ENCODE data around the gene CCDC54.

Gene CCDC54

DNA sequence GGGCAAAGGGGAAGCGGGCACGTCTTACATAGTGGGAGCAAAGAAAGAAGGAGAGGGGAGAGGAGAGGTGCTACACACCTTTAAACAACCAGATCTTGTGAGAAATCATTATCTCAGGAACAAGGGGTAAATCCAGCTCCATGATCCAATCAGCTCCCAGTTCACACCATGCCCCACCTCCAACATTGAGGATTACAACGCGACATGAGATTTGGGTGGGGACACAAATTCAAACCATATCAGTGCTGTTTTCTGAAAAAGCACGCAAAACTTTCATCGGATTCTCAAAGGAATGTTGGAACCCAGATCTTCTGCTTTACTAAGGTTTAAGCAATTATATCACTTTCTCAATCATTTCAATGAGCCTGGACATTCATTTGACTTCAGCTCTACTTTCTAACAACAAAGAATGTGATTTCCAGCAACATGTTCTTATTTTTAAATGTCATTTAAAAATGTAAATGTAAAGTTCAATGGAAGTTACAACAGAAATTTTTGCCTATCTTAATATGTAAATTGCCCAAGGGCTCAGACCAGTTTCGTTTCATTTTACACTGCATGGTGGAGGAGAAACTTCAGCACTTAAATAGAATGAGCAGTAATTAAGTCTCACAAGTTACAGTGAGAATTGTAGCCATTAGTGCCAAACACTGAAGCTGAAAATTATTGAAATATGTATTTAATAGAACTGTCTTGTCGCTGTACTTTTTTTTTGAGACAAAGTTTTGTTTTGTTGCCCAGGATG lies 8.4 kb upstream of the CCDC54 start:
- in situ Hi-C loops (cut with HindIII; ENCODE audit: low sequenced_read_pairs): no loop called here

DNA sequence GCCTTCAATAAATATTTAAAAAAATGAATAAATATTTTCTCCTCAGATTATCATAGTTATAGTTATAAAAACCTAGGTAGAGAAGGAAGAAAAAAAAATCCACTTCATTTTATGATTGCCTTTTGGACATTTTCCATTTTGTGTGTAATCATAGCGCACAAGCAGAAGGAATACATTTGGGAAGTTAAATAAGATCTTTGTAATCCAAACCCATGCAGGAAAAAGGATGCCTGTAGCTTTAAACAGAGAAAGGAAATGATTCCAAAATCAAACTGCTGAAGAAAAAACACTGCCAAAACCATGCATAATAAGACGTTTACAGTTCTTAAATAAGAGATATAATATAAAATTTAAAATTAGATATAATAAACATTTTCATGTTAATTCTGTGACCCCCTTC lies 7.4 kb upstream of the CCDC54 start:
- TF ChIP-seq, protein P1, sequence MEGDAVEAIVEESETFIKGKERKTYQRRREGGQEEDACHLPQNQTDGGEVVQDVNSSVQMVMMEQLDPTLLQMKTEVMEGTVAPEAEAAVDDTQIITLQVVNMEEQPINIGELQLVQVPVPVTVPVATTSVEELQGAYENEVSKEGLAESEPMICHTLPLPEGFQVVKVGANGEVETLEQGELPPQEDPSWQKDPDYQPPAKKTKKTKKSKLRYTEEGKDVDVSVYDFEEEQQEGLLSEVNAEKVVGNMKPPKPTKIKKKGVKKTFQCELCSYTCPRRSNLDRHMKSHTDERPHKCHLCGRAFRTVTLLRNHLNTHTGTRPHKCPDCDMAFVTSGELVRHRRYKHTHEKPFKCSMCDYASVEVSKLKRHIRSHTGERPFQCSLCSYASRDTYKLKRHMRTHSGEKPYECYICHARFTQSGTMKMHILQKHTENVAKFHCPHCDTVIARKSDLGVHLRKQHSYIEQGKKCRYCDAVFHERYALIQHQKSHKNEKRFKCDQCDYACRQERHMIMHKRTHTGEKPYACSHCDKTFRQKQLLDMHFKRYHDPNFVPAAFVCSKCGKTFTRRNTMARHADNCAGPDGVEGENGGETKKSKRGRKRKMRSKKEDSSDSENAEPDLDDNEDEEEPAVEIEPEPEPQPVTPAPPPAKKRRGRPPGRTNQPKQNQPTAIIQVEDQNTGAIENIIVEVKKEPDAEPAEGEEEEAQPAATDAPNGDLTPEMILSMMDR (IDR thresholded peaks at IDR 0.05; ENCODE audit: low read depth, low read length, missing control alignments): no peak
- no peak for DNase-seq (ENCODE audit: low read depth)
- no peak overlapping the region for H3K4me3 ChIP-seq (ENCODE audit: low read depth, low read length)
- in situ Hi-C loops (cut with HindIII; ENCODE audit: low sequenced_read_pairs): no loop called here

More for the DNA sequence above, 8.4 kb upstream of the CCDC54 start:
- TF ChIP-seq, protein P1 (IDR thresholded peaks at IDR 0.05; ENCODE audit: low read depth, low read length, missing control alignments): no peak
- no peak for DNase-seq (ENCODE audit: low read depth)
- H3K4me3 ChIP-seq (ENCODE audit: low read depth, low read length): no peak overlapping the region

DNA sequence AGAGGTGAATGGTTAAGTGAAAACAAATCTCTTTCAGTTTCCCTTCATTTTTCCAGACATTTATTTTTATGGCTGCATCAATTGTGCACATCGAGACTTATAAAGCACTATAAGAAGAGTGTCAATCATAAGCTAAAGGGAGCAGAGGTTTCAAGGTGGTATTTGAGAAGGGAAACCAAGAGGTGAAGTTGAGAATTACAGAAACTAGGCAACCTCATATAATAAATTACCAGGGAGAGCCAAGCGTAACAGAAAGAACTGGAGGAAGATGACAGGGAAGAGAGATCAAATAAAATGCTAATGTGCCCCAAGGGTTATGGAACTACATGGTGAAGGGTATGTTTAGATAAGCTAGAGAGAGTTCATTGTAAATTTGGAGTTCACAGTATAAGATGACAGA lies 6.3 kb upstream of the CCDC54 start:
- H3K4me3 ChIP-seq (ENCODE audit: low read depth, low read length): no peak overlapping the region
- TF ChIP-seq, protein P1 (IDR thresholded peaks at IDR 0.05; ENCODE audit: low read depth, low read length, missing control alignments): no peak
- in situ Hi-C loops (cut with HindIII; ENCODE audit: low sequenced_read_pairs): no loop called here
- no peak for DNase-seq (ENCODE audit: low read depth)

DNA sequence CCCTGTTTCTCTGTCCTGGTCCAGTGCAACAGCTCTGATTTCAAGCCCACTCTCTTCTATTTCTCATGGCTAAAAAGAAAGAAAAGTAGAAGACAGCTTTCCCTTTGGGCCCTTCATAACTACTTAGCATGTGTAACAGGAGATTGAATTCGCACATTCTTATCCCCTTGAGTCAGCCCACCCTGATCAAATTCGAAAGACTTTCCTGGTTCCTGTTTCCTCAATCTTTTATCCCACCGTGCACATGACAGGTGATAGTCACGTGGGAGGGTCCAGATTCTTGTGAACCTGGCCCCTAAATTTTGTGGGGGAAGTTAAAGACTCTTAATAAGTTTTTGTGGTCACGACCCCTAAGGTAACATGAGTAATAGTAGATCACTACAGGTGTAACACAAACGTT lies 4.7 kb upstream of the CCDC54 start:
- TF ChIP-seq, protein P1 (IDR thresholded peaks at IDR 0.05; ENCODE audit: low read depth, low read length, missing control alignments): no peak
- in situ Hi-C loops (cut with HindIII; ENCODE audit: low sequenced_read_pairs): no loop called here

DNA sequence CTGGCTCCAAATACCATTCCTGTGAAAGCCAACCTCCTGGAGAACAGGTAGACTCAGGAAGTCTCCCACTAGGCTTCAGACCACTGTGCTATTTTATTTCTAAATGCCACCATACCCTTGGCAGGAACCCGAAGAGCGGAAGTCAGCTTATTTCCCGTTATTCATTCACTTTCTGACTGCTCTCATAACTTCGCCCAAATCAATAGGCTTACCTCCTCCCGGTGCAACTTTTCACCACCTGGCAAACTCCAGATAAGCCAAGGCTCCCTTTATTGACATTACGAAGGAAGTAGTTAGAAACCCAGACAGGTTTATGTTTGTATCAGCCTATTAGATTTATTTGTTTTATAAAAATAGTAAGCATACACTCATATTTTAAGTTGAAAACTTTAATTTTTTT lies 3.3 kb upstream of the CCDC54 start:
- TF ChIP-seq, protein P1 (IDR thresholded peaks at IDR 0.05; ENCODE audit: low read depth, low read length, missing control alignments): no peak
- no peak for DNase-seq (ENCODE audit: low read depth)
- in situ Hi-C loops (cut with HindIII; ENCODE audit: low sequenced_read_pairs): no loop called here
- no peak overlapping the region for H3K4me3 ChIP-seq (ENCODE audit: low read depth, low read length)

More for the DNA sequence above, 4.7 kb upstream of the CCDC54 start:
- no peak for DNase-seq (ENCODE audit: low read depth)
- H3K4me3 ChIP-seq (ENCODE audit: low read depth, low read length): no peak overlapping the region

GRCh38 chr3:107375682-107376081 lies 1.6 kb upstream of the CCDC54 start:
- no peak overlapping the region for H3K4me3 ChIP-seq (ENCODE audit: low read depth, low read length)
- DNase-seq (ENCODE audit: low read depth): no peak
- in situ Hi-C loops (cut with HindIII; ENCODE audit: low sequenced_read_pairs): no loop called here
- TF ChIP-seq, protein P1 (IDR thresholded peaks at IDR 0.05; ENCODE audit: low read depth, low read length, missing control alignments): no peak
